ENCODE measurements around the gene TIMP4.
A peak's percentile ranks its signal among the peaks of the same experiment; 100 is the strongest.

TIMP4 gene

GRCh38 chr3:12148183-12148940 lies 10.3 kb downstream of the TIMP4 start:
- no peak for TF ChIP-seq GATA1 (IDR thresholded peaks at IDR 0.05; ENCODE audit: low read depth, low read length)
- TF ChIP-seq POLR2A (IDR thresholded peaks at IDR 0.05; ENCODE audit: low read length): no peak
- DNase-seq: no peak

- no peak for DNase-seq
- TF ChIP-seq GATA1 (IDR thresholded peaks at IDR 0.05; ENCODE audit: low read depth, low read length) (no peak), POLR2A (IDR thresholded peaks at IDR 0.05; ENCODE audit: low read length) (no peak)
Measured at GRCh38 chr3:12147049-12147780, 11.5 kb downstream of the TIMP4 start.

- TF ChIP-seq GATA1 (IDR thresholded peaks at IDR 0.05; ENCODE audit: low read depth, low read length) (no peak), POLR2A (IDR thresholded peaks at IDR 0.05; ENCODE audit: low read length) (no peak)
- no peak for DNase-seq
Measured at GRCh38 chr3:12143949-12144504, 14.7 kb downstream of the TIMP4 start.

GRCh38 chr3:12142476-12142875 lies 16.2 kb downstream of the TIMP4 start:
- no peak for DNase-seq
- TF ChIP-seq POLR2A (IDR thresholded peaks at IDR 0.05; ENCODE audit: low read length) (no peak), GATA1 (IDR thresholded peaks at IDR 0.05; ENCODE audit: low read depth, low read length) (no peak)

GRCh38 chr3:12141350-12141749 lies 17.4 kb downstream of the TIMP4 start:
- DNase-seq: no peak
- TF ChIP-seq POLR2A (IDR thresholded peaks at IDR 0.05; ENCODE audit: low read length): no peak
- TF ChIP-seq GATA1 (IDR thresholded peaks at IDR 0.05; ENCODE audit: low read depth, low read length): no peak

GRCh38 chr3:12139111-12139511 lies 19.6 kb downstream of the TIMP4 start:
- TF ChIP-seq GATA1 (IDR thresholded peaks at IDR 0.05; ENCODE audit: low read depth, low read length) (no peak), POLR2A (IDR thresholded peaks at IDR 0.05; ENCODE audit: low read length) (no peak)
- DNase-seq: peak; percentile 27 to 39

- TF ChIP-seq POLR2A (IDR thresholded peaks at IDR 0.05; ENCODE audit: low read length): no peak
- no peak for TF ChIP-seq GATA1 (IDR thresholded peaks at IDR 0.05; ENCODE audit: low read depth, low read length)
- DNase-seq: peak; percentile 5 to 27
Measured at GRCh38 chr3:12138044-12138443, 20.7 kb downstream of the TIMP4 start.

GRCh38 chr3:12136371-12136770 lies 22.3 kb downstream of the TIMP4 start:
- TF ChIP-seq GATA1 (IDR thresholded peaks at IDR 0.05; ENCODE audit: low read depth, low read length) (no peak), POLR2A (IDR thresholded peaks at IDR 0.05; ENCODE audit: low read length) (no peak)
- no peak for DNase-seq

GRCh38 chr3:12135029-12135657 lies 23.6 kb downstream of the TIMP4 start:
- TF ChIP-seq POLR2A (IDR thresholded peaks at IDR 0.05; ENCODE audit: low read length) (no peak), GATA1 (IDR thresholded peaks at IDR 0.05; ENCODE audit: low read depth, low read length) (no peak)
- DNase-seq: peak; percentile 36 to 64

- no peak for DNase-seq
- TF ChIP-seq GATA1 (IDR thresholded peaks at IDR 0.05; ENCODE audit: low read depth, low read length): no peak
- no peak for TF ChIP-seq POLR2A (IDR thresholded peaks at IDR 0.05; ENCODE audit: low read length)
Measured at GRCh38 chr3:12132881-12133280, 25.8 kb downstream of the TIMP4 start.

GRCh38 chr3:12131351-12132090 lies 27.2 kb downstream of the TIMP4 start:
- DNase-seq: no peak

GRCh38 chr3:12127391-12127790 lies 31.3 kb downstream of the TIMP4 start:
- no peak for TF ChIP-seq POLR2A (IDR thresholded peaks at IDR 0.05; ENCODE audit: low read length)
- TF ChIP-seq GATA1 (IDR thresholded peaks at IDR 0.05; ENCODE audit: low read depth, low read length): no peak
- DNase-seq: no peak

More at GRCh38 chr3:12131351-12132090, 27.2 kb downstream of the TIMP4 start:
- TF ChIP-seq POLR2A (IDR thresholded peaks at IDR 0.05; ENCODE audit: low read length) (no peak), GATA1 (IDR thresholded peaks at IDR 0.05; ENCODE audit: low read depth, low read length) (no peak)

- no peak for DNase-seq
- TF ChIP-seq POLR2A (IDR thresholded peaks at IDR 0.05; ENCODE audit: low read length): no peak
- no peak for TF ChIP-seq GATA1 (IDR thresholded peaks at IDR 0.05; ENCODE audit: low read depth, low read length)
Measured at GRCh38 chr3:12125772-12126171, 32.9 kb downstream of the TIMP4 start.
